ENCODE measurements around the gene OSBPL6. TPM values are rescaled to one million over a fixed set of nuclear protein-coding genes. Genes with fewer than 3 reads are reported as not detected.

OSBPL6 gene
- total and polyA plus RNA-seq, 2 donors (not counting 1 experiment from before 2014, with no cell fraction given) = 0.06 TPM; not detected in 1

- POLR2A ChIA-PET = no interaction called here
- DNase-seq (no peak), ATAC-seq (ENCODE audit: low read depth) (no peak)
- TF ChIP-seq CTCF (IDR thresholded peaks at IDR 0.05) = no peak
- TF ChIP-seq EZH2 (IDR thresholded peaks at IDR 0.05; ENCODE audit: borderline replicate concordance, insufficient read depth, low read depth, low read length, poor library complexity, severe bottlenecking) = no peak
- no peaks in the 10 kb centered on the region for H3K36me3 ChIP-seq (replicated peaks in 1 of 2; ENCODE audit: control extremely low read depth in 1 of 2, control insufficient read depth in 1 of 2, extremely low read depth in 1 of 2, insufficient read depth in 2 of 2, low read length in 1 of 2)
- H3K4me2 ChIP-seq (replicated peaks; ENCODE audit: low read depth, low read length, poor library complexity, severe bottlenecking) = no peak overlapping the region
- H3K79me2 ChIP-seq (ENCODE audit: control insufficient read depth, insufficient read depth, low read length) = no peaks in the 10 kb centered on the region
- no peak overlapping the region for H3K27ac ChIP-seq (ENCODE audit: low read length in 2 of 2)
- CTCF ChIA-PET = interaction anchor here (0.8 kb wide), 1 partner anchor 20 kb away, joined by 4 read pairs; no protein-coding TSS in a partner anchor
- intact Hi-C loops (cut with micrococcal nuclease) = no loop called here
- no peak overlapping the region for H3K4me3 ChIP-seq (ENCODE audit: control extremely low read depth in 1 of 5, extremely low read depth in 1 of 5, insufficient read depth in 1 of 5, low read depth in 2 of 5, low read length in 4 of 5)
- H3K4me3 Mint-ChIP-seq = no peak overlapping the region
- no peaks in the 10 kb centered on the region for H3K4me1 ChIP-seq (ENCODE audit: control insufficient read depth in 2 of 2, insufficient read depth in 2 of 2, low read length in 2 of 2)
- peaks cover 36% of the 10 kb centered on the region for H3K27me3 Mint-ChIP-seq
- H2AFZ ChIP-seq (ENCODE audit: insufficient read depth, low read depth, low read length, poor library complexity, severe bottlenecking) = no peak overlapping the region
- no peaks in the 10 kb centered on the region for H4K20me1 ChIP-seq (ENCODE audit: control insufficient read depth, insufficient read depth, low read length, poor library complexity, severe bottlenecking)
- no CpG with 5 or more reads among the region's 1 CpG for WGBS (ENCODE audit: insufficient coverage)
- no peaks in the 10 kb centered on the region for H3K4me1 Mint-ChIP-seq
- H3K9me3 Mint-ChIP-seq (ENCODE audit: insufficient read depth) = no peaks in the 10 kb centered on the region
- no peak overlapping the region for H3K27ac Mint-ChIP-seq
- H3K9me3 ChIP-seq (ENCODE audit: control extremely low read depth in 1 of 3, control insufficient read depth in 2 of 3, insufficient read depth in 1 of 3, low read length in 2 of 3) = no peaks in the 10 kb centered on the region
- H3K9ac ChIP-seq (ENCODE audit: low read length) = no peak overlapping the region
- peaks cover 0 to 5% (median 2%) of the 10 kb centered on the region in 4 experiments for H3K27me3 ChIP-seq (replicated peaks in 1 of 4; ENCODE audit: control extremely low read depth in 1 of 4, control insufficient read depth in 3 of 4, insufficient read depth in 4 of 4, low read length in 3 of 4)
These were observed 180.6 kb downstream of the OSBPL6 start for GRCh38 chr2:178374865-178375264.

GRCh38 chr2:178377046-178377445 lies 182.7 kb downstream of the OSBPL6 start:
- ChIA-PET CTCF (interaction anchor here (1.0 kb wide), 1 partner anchor 20 kb away, joined by 3 read pairs; no protein-coding TSS in a partner anchor), POLR2A (no interaction called here)
- peaks cover 32% of the 10 kb centered on the region for H3K27me3 Mint-ChIP-seq
- Histone ChIP-seq H3K27ac (ENCODE audit: low read length in 2 of 2) (no peak overlapping the region), H3K27me3 (replicated peaks in 1 of 4; ENCODE audit: control extremely low read depth in 1 of 4, control insufficient read depth in 3 of 4, insufficient read depth in 4 of 4, low read length in 3 of 4) (peaks cover 0 to 5% (median 2%) of the 10 kb centered on the region in 4 experiments), H3K4me2 (replicated peaks; ENCODE audit: low read depth, low read length, poor library complexity, severe bottlenecking) (no peak overlapping the region), H3K9me3 (ENCODE audit: control extremely low read depth in 1 of 3, control insufficient read depth in 2 of 3, insufficient read depth in 1 of 3, low read length in 2 of 3) (no peaks in the 10 kb centered on the region), H4K20me1 (ENCODE audit: control insufficient read depth, insufficient read depth, low read length, poor library complexity, severe bottlenecking) (no peaks in the 10 kb centered on the region), H3K36me3 (replicated peaks in 1 of 2; ENCODE audit: control extremely low read depth in 1 of 2, control insufficient read depth in 1 of 2, extremely low read depth in 1 of 2, insufficient read depth in 2 of 2, low read length in 1 of 2) (no peaks in the 10 kb centered on the region), H3K4me3 (ENCODE audit: control extremely low read depth in 1 of 5, extremely low read depth in 1 of 5, insufficient read depth in 1 of 5, low read depth in 2 of 5, low read length in 4 of 5) (no peak overlapping the region), H3K9ac (ENCODE audit: low read length) (no peak overlapping the region), H3K79me2 (ENCODE audit: control insufficient read depth, insufficient read depth, low read length) (no peaks in the 10 kb centered on the region), H2AFZ (ENCODE audit: insufficient read depth, low read depth, low read length, poor library complexity, severe bottlenecking) (no peak overlapping the region), H3K4me1 (ENCODE audit: control insufficient read depth in 2 of 2, insufficient read depth in 2 of 2, low read length in 2 of 2) (no peaks in the 10 kb centered on the region)
- H3K4me1 Mint-ChIP-seq = no peaks in the 10 kb centered on the region
- TF ChIP-seq CTCF (IDR thresholded peaks at IDR 0.05) (no peak), EZH2 (IDR thresholded peaks at IDR 0.05; ENCODE audit: borderline replicate concordance, insufficient read depth, low read depth, low read length, poor library complexity, severe bottlenecking) (no peak)
- DNase-seq (no peak), ATAC-seq (ENCODE audit: low read depth) (no peak)
- no peak overlapping the region for H3K4me3 Mint-ChIP-seq
- H3K9me3 Mint-ChIP-seq (ENCODE audit: insufficient read depth) = no peaks in the 10 kb centered on the region
- no CpG with 5 or more reads among the region's 3 CpGs for WGBS (ENCODE audit: insufficient coverage)
- no peak overlapping the region for H3K27ac Mint-ChIP-seq
- intact Hi-C loops (cut with micrococcal nuclease) = no loop called here
